Retinal pigment epithelial cell (primary cell): ENCODE results near the gene TMEM200C.

Experiments
- DNase-seq: peaks from one replicate; pipeline ENCODE4 v3.0.0-alpha.2; 2010; ENCODE audit warnings: low read depth
- H3K4me3 ChIP-seq: 2 replicates; pipeline ENCODE4 v1.5.1; 2011; ENCODE audit warnings: mild to moderate bottlenecking, low read length, control low read depth, moderate library complexity
- TF ChIP-seq, protein P1 (sequence below): conservative IDR thresholded peaks from 2 replicates; pipeline ENCODE4 v1.5.1; 2011; ENCODE audit warnings: low read depth, low read length, control low read depth, inconsistent platforms

The TMEM200C gene

DNA sequence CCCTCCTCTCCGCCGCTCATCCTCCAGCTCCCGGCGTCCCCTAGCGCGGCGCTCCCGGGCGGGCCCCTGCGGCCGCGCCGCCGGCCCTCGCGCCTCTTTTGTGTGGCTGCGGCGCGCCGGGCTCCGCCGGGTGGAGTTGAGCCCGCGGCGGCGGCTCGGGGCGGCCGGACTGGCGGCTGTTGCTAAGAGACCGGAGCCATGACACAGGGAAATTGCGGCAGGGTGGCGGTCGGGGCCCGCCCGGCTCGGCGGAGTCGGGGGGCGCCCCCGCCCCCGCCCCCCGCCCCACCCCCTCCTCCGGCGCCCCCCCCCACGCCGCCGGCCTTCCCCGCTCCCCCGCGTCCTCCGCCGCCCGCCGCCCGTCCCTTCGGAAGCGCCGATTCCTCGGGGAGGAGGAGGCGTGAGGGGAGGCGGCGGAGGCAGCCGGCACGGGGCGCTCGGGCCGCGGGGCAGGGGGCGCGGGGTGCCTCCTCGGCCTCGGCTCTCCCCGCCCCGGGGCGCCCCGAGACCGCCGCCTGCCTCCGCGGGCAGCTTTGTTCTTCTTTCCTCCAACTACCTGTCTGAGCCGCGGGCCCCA is at the start of gene TMEM200C:
TMEM200C (minus strand) TSS at position 224 of the 577 bp plus-strand sequence. CDS start 3,459 bp downstream, outside the sequence.
- peak within 1 kb of the TSS; percentile 31 for H3K4me3 ChIP-seq
- no peak for DNase-seq

GRCh38 chr18:5944448-5944847 is 49.1 kb upstream of the TMEM200C start:
- no peak overlapping the region for H3K4me3 ChIP-seq
- DNase-seq: no peak
- TF ChIP-seq, protein P1, sequence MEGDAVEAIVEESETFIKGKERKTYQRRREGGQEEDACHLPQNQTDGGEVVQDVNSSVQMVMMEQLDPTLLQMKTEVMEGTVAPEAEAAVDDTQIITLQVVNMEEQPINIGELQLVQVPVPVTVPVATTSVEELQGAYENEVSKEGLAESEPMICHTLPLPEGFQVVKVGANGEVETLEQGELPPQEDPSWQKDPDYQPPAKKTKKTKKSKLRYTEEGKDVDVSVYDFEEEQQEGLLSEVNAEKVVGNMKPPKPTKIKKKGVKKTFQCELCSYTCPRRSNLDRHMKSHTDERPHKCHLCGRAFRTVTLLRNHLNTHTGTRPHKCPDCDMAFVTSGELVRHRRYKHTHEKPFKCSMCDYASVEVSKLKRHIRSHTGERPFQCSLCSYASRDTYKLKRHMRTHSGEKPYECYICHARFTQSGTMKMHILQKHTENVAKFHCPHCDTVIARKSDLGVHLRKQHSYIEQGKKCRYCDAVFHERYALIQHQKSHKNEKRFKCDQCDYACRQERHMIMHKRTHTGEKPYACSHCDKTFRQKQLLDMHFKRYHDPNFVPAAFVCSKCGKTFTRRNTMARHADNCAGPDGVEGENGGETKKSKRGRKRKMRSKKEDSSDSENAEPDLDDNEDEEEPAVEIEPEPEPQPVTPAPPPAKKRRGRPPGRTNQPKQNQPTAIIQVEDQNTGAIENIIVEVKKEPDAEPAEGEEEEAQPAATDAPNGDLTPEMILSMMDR: no peak

More for the DNA sequence above, at the start of gene TMEM200C:
- TF ChIP-seq, protein P1: no peak

GRCh38 chr18:5943514-5943913 is 48.2 kb upstream of the TMEM200C start:
- H3K4me3 ChIP-seq: no peak overlapping the region
- DNase-seq: peak; percentile 2
- TF ChIP-seq, protein P1: no peak

GRCh38 chr18:5942591-5942990 is 47.3 kb upstream of the TMEM200C start:
- TF ChIP-seq, protein P1: no peak
- DNase-seq: no peak
- no peak overlapping the region for H3K4me3 ChIP-seq

DNA sequence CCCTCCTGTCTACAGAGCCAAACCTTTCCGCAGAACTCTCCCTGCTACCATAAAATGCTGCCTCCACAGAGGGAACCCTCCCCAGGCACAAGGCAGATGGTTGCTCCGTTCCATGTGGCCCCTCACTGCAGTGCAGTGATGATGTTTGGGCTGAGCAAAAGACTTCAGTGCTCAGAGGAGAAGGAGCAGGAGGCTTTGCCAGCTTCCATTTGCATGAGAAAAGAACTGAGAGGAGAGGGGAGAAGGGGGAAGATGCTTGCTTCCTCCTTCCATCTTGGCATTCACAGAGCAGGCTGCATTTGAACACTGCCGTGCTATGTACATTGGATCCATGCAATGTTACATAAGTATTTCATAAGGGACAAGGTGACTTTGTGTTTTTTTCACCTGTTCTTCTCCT is 46.6 kb upstream of the TMEM200C start:
- H3K4me3 ChIP-seq: no peak overlapping the region
- TF ChIP-seq, protein P1: no peak
- DNase-seq: no peak

GRCh38 chr18:5939801-5940667 is 44.7 kb upstream of the TMEM200C start:
- DNase-seq: no peak
- TF ChIP-seq, protein P1: no peak

DNA sequence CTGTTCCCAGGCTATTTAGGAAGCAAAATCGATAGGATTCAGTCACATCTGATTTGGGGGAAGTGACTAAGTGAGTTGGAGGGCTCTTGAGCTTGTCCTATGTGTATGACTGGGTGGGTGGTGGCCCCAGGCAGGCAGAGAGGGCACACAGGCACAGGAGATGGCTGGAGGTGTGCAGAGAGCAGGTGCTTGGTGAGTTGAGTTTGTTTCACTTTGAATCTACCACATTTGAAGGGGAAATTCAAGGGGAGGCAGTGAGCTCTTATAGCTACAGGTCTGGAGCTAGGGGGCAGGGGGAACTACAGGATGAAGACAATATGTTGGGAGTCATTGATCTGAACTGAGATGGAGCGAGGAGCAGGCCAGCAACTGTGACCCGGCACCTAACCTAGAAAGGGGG is 42.5 kb upstream of the TMEM200C start:
- TF ChIP-seq, protein P1: no peak
- H3K4me3 ChIP-seq: no peak overlapping the region
- no peak for DNase-seq

More at GRCh38 chr18:5939801-5940667, 44.7 kb upstream of the TMEM200C start:
- H3K4me3 ChIP-seq: no peak overlapping the region
